SK-N-SH (cell line): ENCODE results near the gene SYT1.

ENCODE experiments used
- EP300 ChIP-seq, 2 experiments: IDR thresholded peaks; 2 replicates each; pipeline versions ENCODE4 v1.4.0 to v1.6.1; 2012; ENCODE audit warnings: borderline replicate concordance in 1 of 2, low read depth in 1 of 2, low read length in 1 of 2
- POLR2AphosphoS5 ChIP-seq: IDR thresholded peaks from 2 replicates; pipeline ENCODE4 v1.6.1; 2012; ENCODE audit warnings: low read depth, low read length
- TAF1 ChIP-seq: IDR thresholded peaks from 2 replicates; pipeline ENCODE4 v1.6.1; 2012; ENCODE audit warnings: low read depth, mild to moderate bottlenecking, low read length, moderate library complexity, borderline replicate concordance

GRCh38 chr12:79388011-79388410, 523.4 kb downstream of the SYT1 start:
- TF ChIP-seq POLR2AphosphoS5 (no peak), EP300 (IDR thresholded peaks at IDR 0.05; ENCODE audit: borderline replicate concordance in 1 of 2, low read depth in 1 of 2, low read length in 1 of 2) (no peak), TAF1 (no peak)
